Ovary (tissue), 3 donors: ENCODE results near the gene TRRAP.

Experiments used
- CTCF ChIP-seq, 3 donors: fragments of 450-650 bp in 2 of 3; fragments of 200-600 bp in 1 of 3; IDR thresholded peaks; one replicate each; pipeline versions ENCODE4 v1.5.1 to v1.8.0; 2016 to 2022; ENCODE audit warnings: antibody characterized with exemption in 3 of 3, mild to moderate bottlenecking in 1 of 3
- EP300 ChIP-seq: sonication (generic); formaldehyde crosslinking; IDR thresholded peaks from one replicate; pipeline ENCODE4 v1.6.1; 2017; ENCODE audit warnings: antibody characterized with exemption
- POLR2A ChIP-seq: fragments of 450-650 bp; IDR thresholded peaks from one replicate; pipeline ENCODE4 v1.6.1; 2017; ENCODE audit warnings: antibody characterized with exemption, mild to moderate bottlenecking, moderate library complexity
- donor health status: DM: no; HTN: no; CAD: no.

GRCh38 chr7:98943336-98943735, 65.0 kb downstream of the TRRAP start:
- TF ChIP-seq EP300 = no peak
- no peak for TF ChIP-seq POLR2A
- TF ChIP-seq CTCF (IDR thresholded peaks at IDR 0.05) = no peak
